ENCODE measurements around the gene WDR59. TPM values are rescaled to one million over a fixed set of nuclear protein-coding genes. Genes with fewer than 3 reads are reported as not detected.

The WDR59 gene
- polyA plus RNA-seq, 1 donor (not counting 4 experiments of a cell fraction or from before 2014, with no cell fraction given) = 59.7 TPM

GRCh38 chr16:74973304-74973703 lies 11.6 kb downstream of the WDR59 start:
- Histone ChIP-seq H3K9me3 (ENCODE audit: control insufficient read depth, low read depth, low read length) (no peaks in the 10 kb centered on the region), H3K79me2 (ENCODE audit: control insufficient read depth, insufficient read depth, low read length) (peaks cover 2% of the 10 kb centered on the region), H3K4me3 (ENCODE audit: control insufficient read depth in 2 of 3, extremely low read depth in 1 of 3, insufficient read depth in 2 of 3, low read depth in 1 of 3, low read length in 3 of 3) (no peak overlapping the region), H3K36me3 (ENCODE audit: control insufficient read depth in 2 of 2, extremely low read depth in 1 of 2, insufficient read depth in 2 of 2, low read length in 2 of 2) (peaks cover 4 to 5% of the 10 kb centered on the region in 2 experiments), H3K4me2 (ENCODE audit: control insufficient read depth, extremely low read depth, insufficient read depth, low read depth, low read length) (no peak overlapping the region), H4K20me1 (ENCODE audit: control insufficient read depth, extremely low read depth, insufficient read depth, low read length) (no peaks in the 10 kb centered on the region), H2AFZ (ENCODE audit: control insufficient read depth, low read length) (no peak overlapping the region), H3K27me3 (ENCODE audit: control insufficient read depth, extremely low read depth, insufficient read depth, low read length) (no peaks in the 10 kb centered on the region), H3K9me1 (ENCODE audit: control insufficient read depth, extremely low read depth, insufficient read depth, low read length) (no peaks in the 10 kb centered on the region), H3K4me1 (ENCODE audit: control insufficient read depth, extremely low read depth, insufficient read depth, low read length) (no peaks in the 10 kb centered on the region), H3K27ac (ENCODE audit: control insufficient read depth, insufficient read depth, low read length) (no peak overlapping the region), H3K9ac (ENCODE audit: control insufficient read depth, extremely low read depth, insufficient read depth, low read length) (no peak overlapping the region)
- DNase-seq (ENCODE audit: low read depth, low spot score) (no peak), FAIRE-seq (no peak)
- dilution Hi-C loops (cut with MboI; ENCODE audit: extremely low pct_ligation_motif_present, low sequenced_read_pairs) = no loop called here
- TF ChIP-seq, protein P1, sequence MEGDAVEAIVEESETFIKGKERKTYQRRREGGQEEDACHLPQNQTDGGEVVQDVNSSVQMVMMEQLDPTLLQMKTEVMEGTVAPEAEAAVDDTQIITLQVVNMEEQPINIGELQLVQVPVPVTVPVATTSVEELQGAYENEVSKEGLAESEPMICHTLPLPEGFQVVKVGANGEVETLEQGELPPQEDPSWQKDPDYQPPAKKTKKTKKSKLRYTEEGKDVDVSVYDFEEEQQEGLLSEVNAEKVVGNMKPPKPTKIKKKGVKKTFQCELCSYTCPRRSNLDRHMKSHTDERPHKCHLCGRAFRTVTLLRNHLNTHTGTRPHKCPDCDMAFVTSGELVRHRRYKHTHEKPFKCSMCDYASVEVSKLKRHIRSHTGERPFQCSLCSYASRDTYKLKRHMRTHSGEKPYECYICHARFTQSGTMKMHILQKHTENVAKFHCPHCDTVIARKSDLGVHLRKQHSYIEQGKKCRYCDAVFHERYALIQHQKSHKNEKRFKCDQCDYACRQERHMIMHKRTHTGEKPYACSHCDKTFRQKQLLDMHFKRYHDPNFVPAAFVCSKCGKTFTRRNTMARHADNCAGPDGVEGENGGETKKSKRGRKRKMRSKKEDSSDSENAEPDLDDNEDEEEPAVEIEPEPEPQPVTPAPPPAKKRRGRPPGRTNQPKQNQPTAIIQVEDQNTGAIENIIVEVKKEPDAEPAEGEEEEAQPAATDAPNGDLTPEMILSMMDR (optimal IDR thresholded peaks at IDR 0.05 in 1 of 3, IDR thresholded peaks at IDR 0.05 in 1 of 3, conservative IDR thresholded peaks at IDR 0.05 in 1 of 3; ENCODE audit: extremely low read depth in 1 of 3, insufficient read depth in 2 of 3, low read length in 3 of 3) = no peak
- no peak for TF ChIP-seq EZH2 (IDR thresholded peaks at IDR 0.05; ENCODE audit: low read length)

- TF ChIP-seq EZH2 (IDR thresholded peaks at IDR 0.05; ENCODE audit: low read length) = no peak
- TF ChIP-seq, protein P1 (optimal IDR thresholded peaks at IDR 0.05 in 1 of 3, IDR thresholded peaks at IDR 0.05 in 1 of 3, conservative IDR thresholded peaks at IDR 0.05 in 1 of 3; ENCODE audit: extremely low read depth in 1 of 3, insufficient read depth in 2 of 3, low read length in 3 of 3) = no peak
- Histone ChIP-seq H3K27ac (ENCODE audit: control insufficient read depth, insufficient read depth, low read length) (no peak overlapping the region), H3K79me2 (ENCODE audit: control insufficient read depth, insufficient read depth, low read length) (no peaks in the 10 kb centered on the region), H3K4me2 (ENCODE audit: control insufficient read depth, extremely low read depth, insufficient read depth, low read depth, low read length) (no peak overlapping the region), H3K4me1 (ENCODE audit: control insufficient read depth, extremely low read depth, insufficient read depth, low read length) (no peaks in the 10 kb centered on the region), H3K4me3 (ENCODE audit: control insufficient read depth in 2 of 3, extremely low read depth in 1 of 3, insufficient read depth in 2 of 3, low read depth in 1 of 3, low read length in 3 of 3) (no peak overlapping the region), H2AFZ (ENCODE audit: control insufficient read depth, low read length) (no peak overlapping the region), H4K20me1 (ENCODE audit: control insufficient read depth, extremely low read depth, insufficient read depth, low read length) (no peaks in the 10 kb centered on the region), H3K9ac (ENCODE audit: control insufficient read depth, extremely low read depth, insufficient read depth, low read length) (no peak overlapping the region), H3K27me3 (ENCODE audit: control insufficient read depth, extremely low read depth, insufficient read depth, low read length) (no peaks in the 10 kb centered on the region), H3K9me1 (ENCODE audit: control insufficient read depth, extremely low read depth, insufficient read depth, low read length) (no peaks in the 10 kb centered on the region), H3K9me3 (ENCODE audit: control insufficient read depth, low read depth, low read length) (no peaks in the 10 kb centered on the region), H3K36me3 (ENCODE audit: control insufficient read depth in 2 of 2, extremely low read depth in 1 of 2, insufficient read depth in 2 of 2, low read length in 2 of 2) (peaks cover 8 to 32% of the 10 kb centered on the region in 2 experiments)
- dilution Hi-C loops (cut with MboI; ENCODE audit: extremely low pct_ligation_motif_present, low sequenced_read_pairs) = no loop called here
- FAIRE-seq (no peak), DNase-seq (ENCODE audit: low read depth, low spot score) (no peak)
Observed at GRCh38 chr16:74954763-74955162, 30.2 kb downstream of the WDR59 start.

Measured in keratinocyte (primary cell).